GM10248 (cell line): Measurements from ENCODE around the gene PRKN.

Source experiments
- CTCF ChIA-PET: fragments of 300-600 bp; sonication (Branson Sonifier 250); formaldehyde crosslinking; extraction: SDS; loops from one replicate; lab custom pipeline; 2021; ENCODE audit warnings: antibody characterized with exemption; lab: Yijun Ruan, JAX
- POLR2A ChIA-PET: fragments of 350-650 bp; sonication (Branson Sonifier 250); formaldehyde crosslinking; extraction: SDS; loops from one replicate; lab custom pipeline; 2020; ENCODE audit warnings: antibody characterized with exemption; lab: Yijun Ruan, JAX
- DNase-seq: peaks from one replicate; pipeline ENCODE4 v3.0.0; 2012; ENCODE audit errors: extremely low spot score
- CTCF ChIP-seq: IDR thresholded peaks from 2 replicates; pipeline ENCODE4 v1.5.1; 2012; ENCODE audit warnings: mild to moderate bottlenecking, low read depth; ENCODE audit errors: extremely low read depth, missing control alignments, control extremely low read depth

Gene PRKN

GRCh38 chr6:161346717-161347116 is 1380.8 kb downstream of the PRKN start:
- CTCF ChIA-PET = interaction anchor here (1.6 kb wide), 1 partner anchor 20 kb away, joined by 3 read pairs; no protein-coding TSS in a partner anchor
- DNase-seq = no peak
- POLR2A ChIA-PET = no interaction called here
- TF ChIP-seq CTCF = no peak

GRCh38 chr6:161344626-161345025 is 1382.9 kb downstream of the PRKN start:
- ChIA-PET POLR2A (no interaction called here), CTCF (interaction anchor here (1.0 to 1.2 kb wide), 2 partner anchors 12 to 26 kb away, joined by 3 to 6 read pairs; no protein-coding TSS in a partner anchor)
- no peak for DNase-seq
- TF ChIP-seq CTCF = no peak

- no peak for DNase-seq
- ChIA-PET POLR2A (no interaction called here), CTCF (interaction anchor here (1.8 kb wide), 1 partner anchor 29 kb away, joined by 5 read pairs; no protein-coding TSS in a partner anchor)
- TF ChIP-seq CTCF = no peak
Measured at GRCh38 chr6:161342039-161342438, 1385.5 kb downstream of the PRKN start.

GRCh38 chr6:161341638-161342037 is 1385.9 kb downstream of the PRKN start:
- ChIA-PET POLR2A (no interaction called here), CTCF (no interaction called here)
- TF ChIP-seq CTCF = no peak
- DNase-seq = no peak

- DNase-seq = no peak
- ChIA-PET CTCF (no interaction called here), POLR2A (no interaction called here)
- TF ChIP-seq CTCF = no peak
Measured at GRCh38 chr6:161338015-161338414, 1389.6 kb downstream of the PRKN start.

GRCh38 chr6:161336479-161336878 is 1391.1 kb downstream of the PRKN start:
- ChIA-PET CTCF (no interaction called here), POLR2A (no interaction called here)
- no peak for TF ChIP-seq CTCF
- no peak for DNase-seq
